SK-N-SH treated with all-trans-retinoic acid at 6 μM for 48 hours (cell line): ENCODE measurements around the gene MRPS9.

Experiments
- ATAC-seq: fragments of 200-7000 bp; cut with Tn5 transposase; 3 replicates; pipeline ENCODE4 v1.9.1; 2020; ENCODE audit warnings: mild to moderate bottlenecking, moderate library complexity
- ARNTL ChIP-seq: fragments of 450-650 bp; formaldehyde crosslinking; IDR thresholded peaks from 2 replicates; pipeline ENCODE4 v1.5.0; 2020; ENCODE audit warnings: low read depth, mild to moderate bottlenecking, moderate library complexity, borderline replicate concordance
- BACH2 ChIP-seq: fragments of 250-450 bp; sonication (Bioruptor Pico); IDR thresholded peaks from 2 replicates; pipeline ENCODE4 v1.9.0; 2021; ENCODE audit warnings: mild to moderate bottlenecking, borderline replicate concordance
- CREB5 ChIP-seq: fragments of 250-450 bp; sonication (Bioruptor Pico); IDR thresholded peaks from 2 replicates; pipeline ENCODE4 v1.5.1; 2020; ENCODE audit warnings: low read depth, mild to moderate bottlenecking, moderate library complexity
- CSDC2 ChIP-seq: fragments of 250-450 bp; sonication (Bioruptor Pico); IDR thresholded peaks from 2 replicates; pipeline ENCODE4 v1.5.0; 2020; ENCODE audit warnings: mild to moderate bottlenecking, moderate library complexity
- ESRRG ChIP-seq: fragments of 250-450 bp; sonication (Bioruptor Pico); IDR thresholded peaks from 2 replicates; pipeline ENCODE4 v1.6.1; 2021; ENCODE audit warnings: mild to moderate bottlenecking
- GLIS3 ChIP-seq: fragments of 250-450 bp; sonication (Bioruptor Pico); IDR thresholded peaks from 2 replicates; pipeline ENCODE4 v1.5.0; 2020; ENCODE audit warnings: mild to moderate bottlenecking, moderate library complexity
- ISL1 ChIP-seq: fragments of 250-450 bp; sonication (Bioruptor Pico); IDR thresholded peaks from 2 replicates; pipeline ENCODE4 v2.1.2; 2022; ENCODE audit warnings: mild to moderate bottlenecking, moderate library complexity
- OSR1 ChIP-seq: fragments of 250-450 bp; sonication (Bioruptor Pico); IDR thresholded peaks from 2 replicates; pipeline ENCODE4 v1.8.0; 2022; ENCODE audit warnings: moderate library complexity, mild to moderate bottlenecking, inconsistent platforms
- PATZ1 ChIP-seq: fragments of 250-450 bp; sonication (Bioruptor Pico); IDR thresholded peaks from 2 replicates; pipeline ENCODE4 v1.8.0; 2020; ENCODE audit warnings: mild to moderate bottlenecking, moderate library complexity, borderline replicate concordance
- POU6F1 ChIP-seq: fragments of 250-450 bp; sonication (Bioruptor Pico); IDR thresholded peaks from 2 replicates; pipeline ENCODE4 v1.8.0; 2021; ENCODE audit warnings: low read depth, mild to moderate bottlenecking, moderate library complexity, borderline replicate concordance
- PPARA ChIP-seq: fragments of 250-450 bp; sonication (Bioruptor Pico); IDR thresholded peaks from 2 replicates; pipeline ENCODE4 v1.5.0; 2020; ENCODE audit warnings: mild to moderate bottlenecking, borderline replicate concordance
- RARB ChIP-seq: fragments of 250-450 bp; sonication (Bioruptor Pico); IDR thresholded peaks from 2 replicates; pipeline ENCODE4 v1.8.0; 2021; ENCODE audit warnings: mild to moderate bottlenecking, moderate library complexity
- SNAI2 ChIP-seq: fragments of 250-450 bp; sonication (Bioruptor Pico); IDR thresholded peaks from 2 replicates; pipeline ENCODE4 v1.5.0; 2020; ENCODE audit warnings: mild to moderate bottlenecking, moderate library complexity
- TCF4 ChIP-seq: fragments of 250-450 bp; sonication (Bioruptor Pico); IDR thresholded peaks from 2 replicates; pipeline ENCODE4 v1.8.0; 2021; ENCODE audit warnings: mild to moderate bottlenecking, moderate library complexity, borderline replicate concordance
- TOX ChIP-seq: fragments of 250-450 bp; sonication (Bioruptor Pico); IDR thresholded peaks from 2 replicates; pipeline ENCODE4 v1.8.0; 2021; ENCODE audit warnings: mild to moderate bottlenecking, moderate library complexity, borderline replicate concordance
- ZC3H10 ChIP-seq: fragments of 250-450 bp; sonication (Bioruptor Pico); IDR thresholded peaks from 2 replicates; pipeline ENCODE4 v1.5.1; 2021; ENCODE audit warnings: mild to moderate bottlenecking, moderate library complexity
- ZFP3 ChIP-seq: fragments of 250-450 bp; sonication (Bioruptor Pico); IDR thresholded peaks from 2 replicates; pipeline ENCODE4 v1.5.0; 2020; ENCODE audit warnings: mild to moderate bottlenecking, moderate library complexity
- ZFP30 ChIP-seq: fragments of 450-650 bp; formaldehyde crosslinking; IDR thresholded peaks from 2 replicates; pipeline ENCODE4 v1.5.0; 2022; ENCODE audit warnings: mild to moderate bottlenecking, moderate library complexity
- ZNF8 ChIP-seq: fragments of 450-650 bp; formaldehyde crosslinking; IDR thresholded peaks from 2 replicates; pipeline ENCODE4 v1.5.0; 2020; ENCODE audit warnings: mild to moderate bottlenecking, moderate library complexity
- TF ChIP-seq, protein P1 (sequence below): fragments of 250-450 bp; sonication (Bioruptor Pico); IDR thresholded peaks from 2 replicates; pipeline ENCODE4 v1.5.0; 2020; ENCODE audit warnings: mild to moderate bottlenecking, moderate library complexity

MRPS9 gene

GRCh38 chr2:105144941-105145300, 107.1 kb downstream of the MRPS9 start:
- ATAC-seq: no peak
- TF ChIP-seq ESRRG (CRISPR knock-in tag) (no peak), TOX (no peak), ISL1 (no peak), TCF4 (CRISPR knock-in tag) (no peak), PPARA (CRISPR knock-in tag) (no peak), CSDC2 (no peak), SNAI2 (CRISPR knock-in tag) (no peak), POU6F1 (no peak), ZNF8 (CRISPR knock-in tag) (no peak), ZC3H10 (no peak)

- no peak for ATAC-seq
Observed at GRCh38 chr2:105149272-105149671, 111.4 kb downstream of the MRPS9 start.

More at GRCh38 chr2:105149272-105149671, 111.4 kb downstream of the MRPS9 start:
- TF ChIP-seq SNAI2 (CRISPR knock-in tag): no peak
- TF ChIP-seq, protein P1, sequence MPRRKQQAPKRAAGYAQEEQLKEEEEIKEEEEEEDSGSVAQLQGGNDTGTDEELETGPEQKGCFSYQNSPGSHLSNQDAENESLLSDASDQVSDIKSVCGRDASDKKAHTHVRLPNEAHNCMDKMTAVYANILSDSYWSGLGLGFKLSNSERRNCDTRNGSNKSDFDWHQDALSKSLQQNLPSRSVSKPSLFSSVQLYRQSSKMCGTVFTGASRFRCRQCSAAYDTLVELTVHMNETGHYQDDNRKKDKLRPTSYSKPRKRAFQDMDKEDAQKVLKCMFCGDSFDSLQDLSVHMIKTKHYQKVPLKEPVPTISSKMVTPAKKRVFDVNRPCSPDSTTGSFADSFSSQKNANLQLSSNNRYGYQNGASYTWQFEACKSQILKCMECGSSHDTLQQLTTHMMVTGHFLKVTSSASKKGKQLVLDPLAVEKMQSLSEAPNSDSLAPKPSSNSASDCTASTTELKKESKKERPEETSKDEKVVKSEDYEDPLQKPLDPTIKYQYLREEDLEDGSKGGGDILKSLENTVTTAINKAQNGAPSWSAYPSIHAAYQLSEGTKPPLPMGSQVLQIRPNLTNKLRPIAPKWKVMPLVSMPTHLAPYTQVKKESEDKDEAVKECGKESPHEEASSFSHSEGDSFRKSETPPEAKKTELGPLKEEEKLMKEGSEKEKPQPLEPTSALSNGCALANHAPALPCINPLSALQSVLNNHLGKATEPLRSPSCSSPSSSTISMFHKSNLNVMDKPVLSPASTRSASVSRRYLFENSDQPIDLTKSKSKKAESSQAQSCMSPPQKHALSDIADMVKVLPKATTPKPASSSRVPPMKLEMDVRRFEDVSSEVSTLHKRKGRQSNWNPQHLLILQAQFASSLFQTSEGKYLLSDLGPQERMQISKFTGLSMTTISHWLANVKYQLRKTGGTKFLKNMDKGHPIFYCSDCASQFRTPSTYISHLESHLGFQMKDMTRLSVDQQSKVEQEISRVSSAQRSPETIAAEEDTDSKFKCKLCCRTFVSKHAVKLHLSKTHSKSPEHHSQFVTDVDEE (CRISPR knock-in tag): no peak
- no peak for TF ChIP-seq POU6F1
- no peak for TF ChIP-seq ZFP30
- TF ChIP-seq ARNTL (CRISPR knock-in tag): no peak
- no peak for TF ChIP-seq RARB (CRISPR knock-in tag)
- TF ChIP-seq OSR1: no peak
- no peak for TF ChIP-seq TOX
- TF ChIP-seq CSDC2: no peak
- TF ChIP-seq ISL1: no peak
- TF ChIP-seq ZFP3 (CRISPR knock-in tag): no peak
- TF ChIP-seq ZNF8 (CRISPR knock-in tag): no peak
- no peak for TF ChIP-seq BACH2 (CRISPR knock-in tag)
- TF ChIP-seq TCF4 (CRISPR knock-in tag): no peak
- no peak for TF ChIP-seq GLIS3 (CRISPR knock-in tag)
- TF ChIP-seq PATZ1: no peak
- TF ChIP-seq CREB5: no peak
